Gastrocnemius medialis (tissue), 4 donors: ENCODE results near the gene TGFB3. TPM values are rescaled to one million over a fixed set of nuclear protein-coding genes. Genes with fewer than 3 reads are reported as not detected.

Experiments used
- ATAC-seq, 2 donors: fragments of 150-250 bp; one replicate each; pipeline ENCODE4 v1.9.1; 2016
- DNase-seq, 2 donors: peaks; one replicate each; pipeline ENCODE4 v3.0.0-alpha.2; 2019
- H3K27ac ChIP-seq, 4 donors: fragments of 200-600 bp; sonication (generic); 1 replicate in 1 of 4; 2 replicates in 3 of 4; pipeline ENCODE4 v1.5.1; 2016 to 2018; ENCODE audit warnings: mild to moderate bottlenecking in 2 of 4, moderate library complexity in 1 of 4
- H3K27me3 ChIP-seq, 3 donors: fragments of 200-600 bp; sonication (generic) in 2 of 3; 1 replicate in 1 of 3; 2 replicates in 2 of 3; pipeline versions ENCODE4 v1.5.1 to v1.6.0; 2016 to 2019; ENCODE audit warnings: mild to moderate bottlenecking in 1 of 3, moderate library complexity in 1 of 3
- H3K36me3 ChIP-seq, 2 donors: fragments of 200-600 bp; sonication (generic) in 1 of 2; one replicate each; pipeline ENCODE4 v1.5.1; 2017 to 2018
- H3K4me1 ChIP-seq, 2 donors: fragments of 200-600 bp; sonication (generic) in 1 of 2; one replicate each; pipeline ENCODE4 v1.5.1; 2016 to 2017; ENCODE audit warnings: mild to moderate bottlenecking in 2 of 2
- H3K4me3 ChIP-seq, 4 donors: fragments of 200-600 bp; sonication (generic) in 3 of 4; 1 replicate in 1 of 4; 2 replicates in 3 of 4; pipeline ENCODE4 v1.5.1; 2016 to 2019; ENCODE audit warnings: mild to moderate bottlenecking in 2 of 4
- H3K9me3 ChIP-seq, 3 donors: fragments of 200-600 bp; sonication (generic) in 2 of 3; 1 replicate in 1 of 3; 2 replicates in 2 of 3; pipeline ENCODE4 v1.5.1; 2016 to 2019
- CTCF ChIP-seq, 5 experiments: fragments of 450-650 bp in 3 of 5; fragments of 200-600 bp in 2 of 5; sonication (generic) in 2 of 5; IDR thresholded peaks in 4 of 5; conservative IDR thresholded peaks in 1 of 5; 1 replicate in 4 of 5; 2 replicates in 1 of 5; pipeline ENCODE4 v1.5.1; 2016 to 2019; ENCODE audit warnings: antibody characterized with exemption in 5 of 5, mild to moderate bottlenecking in 3 of 5, moderate library complexity in 3 of 5
- POLR2A ChIP-seq, 2 donors: fragments of 450-650 bp; IDR thresholded peaks; one replicate each; pipeline ENCODE4 v1.6.1; 2017; ENCODE audit warnings: antibody characterized with exemption in 2 of 2, mild to moderate bottlenecking in 2 of 2, moderate library complexity in 2 of 2
- in situ Hi-C, 4 donors: fragments of 200-750 bp; cut with MboI; loops; one replicate each; pipeline versions ENCODE4 v1.15.0 to v1.8.0; 2017; ENCODE audit warnings: low sequenced_read_pairs in 4 of 4
- intact Hi-C: fragments of 100-400 bp; cut with DNase I; formaldehyde crosslinking; loops from one replicate; pipeline ENCODE4 v1.15.1; 2023; ENCODE audit warnings: low total_unique reads
- total RNA-seq, 4 donors: library from RNA; depleted of rRNA; stranded (reverse); fragments of >200 nt; gene quantifications; one replicate each; pipeline versions ENCODE4 v1.1.0 to v1.2.3, GENCODE V29; 2016

The TGFB3 gene
- total RNA-seq, 4 donors from 2014 or later: 28.3 to 102 (median 60.8) TPM

- no peaks in the 10 kb centered on the region for H3K36me3 ChIP-seq
- H3K4me1 ChIP-seq: peaks cover 0 to 4% of the 10 kb centered on the region in 2 donors
- ATAC-seq (no peak), DNase-seq (no peak)
- in situ Hi-C loops: no loop called here
- intact Hi-C loops: no loop called here
- H3K27me3 ChIP-seq: no peaks in the 10 kb centered on the region
- H3K4me3 ChIP-seq: no peak overlapping the region
- TF ChIP-seq CTCF (IDR thresholded peaks at IDR 0.05 in 4 of 5, conservative IDR thresholded peaks at IDR 0.05 in 1 of 5) (no peak), POLR2A (IDR thresholded peaks at IDR 0.05) (no peak)
- no peaks in the 10 kb centered on the region for H3K9me3 ChIP-seq
- H3K27ac ChIP-seq: no peak overlapping the region
Measured at GRCh38 chr14:75952489-75952888, 29.3 kb downstream of the TGFB3 start.

DNA sequence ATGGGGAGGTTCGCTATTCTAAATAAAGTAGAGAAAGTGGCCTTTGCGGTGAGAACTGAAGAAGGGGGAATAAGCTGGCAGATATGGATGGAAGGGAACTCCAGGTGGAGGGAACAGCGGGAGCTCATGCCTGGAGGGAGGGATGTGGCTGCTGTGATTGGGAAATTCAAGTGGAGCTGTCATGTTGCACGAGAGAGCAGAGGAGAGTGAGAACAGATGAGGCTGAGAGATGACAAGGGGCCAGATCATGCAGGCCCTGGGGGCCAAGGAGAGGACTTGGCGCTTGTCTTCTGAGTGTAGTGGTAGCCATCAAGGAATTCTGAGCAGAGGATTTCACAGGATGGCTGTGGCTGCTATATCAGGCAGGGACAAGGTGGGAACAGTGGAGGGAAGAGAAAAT is 35.0 kb downstream of the TGFB3 start:
- peaks cover 0 to 8% of the 10 kb centered on the region in 2 donors for H3K4me1 ChIP-seq
- no peaks in the 10 kb centered on the region for H3K36me3 ChIP-seq
- ATAC-seq: no peak
- in situ Hi-C loops (no loop called here), intact Hi-C loops (no loop called here)
- TF ChIP-seq CTCF (IDR thresholded peaks at IDR 0.05 in 4 of 5, conservative IDR thresholded peaks at IDR 0.05 in 1 of 5): no peak
- no peak for TF ChIP-seq POLR2A (IDR thresholded peaks at IDR 0.05)
- H3K4me3 ChIP-seq: no peak overlapping the region
- H3K27me3 ChIP-seq: no peaks in the 10 kb centered on the region
- no peak overlapping the region for H3K27ac ChIP-seq
- DNase-seq: no peak
- no peaks in the 10 kb centered on the region for H3K9me3 ChIP-seq

- DNase-seq (no peak), ATAC-seq (no peak)
- Histone ChIP-seq H3K27ac (no peak overlapping the region), H3K27me3 (no peaks in the 10 kb centered on the region), H3K36me3 (no peaks in the 10 kb centered on the region), H3K4me3 (no peak overlapping the region), H3K9me3 (no peaks in the 10 kb centered on the region), H3K4me1 (peaks cover 5 to 15% of the 10 kb centered on the region in 2 donors)
- in situ Hi-C loops (no loop called here), intact Hi-C loops (loop anchor here (5.0 kb wide), 1 partner anchor 37 kb away; no protein-coding TSS in a partner anchor)
- no peak for TF ChIP-seq POLR2A (IDR thresholded peaks at IDR 0.05)
- no peak for TF ChIP-seq CTCF (IDR thresholded peaks at IDR 0.05 in 4 of 5, conservative IDR thresholded peaks at IDR 0.05 in 1 of 5)
Measured at GRCh38 chr14:75944607-75945241, 37.1 kb downstream of the TGFB3 start.

- Histone ChIP-seq H3K27me3 (no peaks in the 10 kb centered on the region), H3K27ac (peak overlapping the region; percentile 77 to 83 (median 80)), H3K4me3 (no peak overlapping the region), H3K9me3 (no peaks in the 10 kb centered on the region), H3K36me3 (no peaks in the 10 kb centered on the region), H3K4me1 (peaks cover 5 to 18% of the 10 kb centered on the region in 2 donors)
- in situ Hi-C loops: no loop called here
- TF ChIP-seq CTCF (IDR thresholded peaks at IDR 0.05 in 4 of 5, conservative IDR thresholded peaks at IDR 0.05 in 1 of 5) (no peak), POLR2A (IDR thresholded peaks at IDR 0.05) (peak; percentile 50 to 64)
- DNase-seq: peak; percentile 88 to 95
- intact Hi-C loops: loop anchor here (1.0 to 5.0 kb wide), 2 partner anchors 31 to 34 kb away; no protein-coding TSS in a partner anchor
- ATAC-seq: peak; percentile 97 to 98
Measured at GRCh38 chr14:75941030-75941429, 40.8 kb downstream of the TGFB3 start.
